M059J (cell line): ENCODE data around the gene CTPS2. TPM values are rescaled to one million over a fixed set of nuclear protein-coding genes. Genes with fewer than 3 reads are reported as not detected.
"Not testable (repeated sequence)": the region's sequence is repeated elsewhere in the genome, so short reads cannot be mapped to it uniquely, and the experiment has no call there.

ENCODE experiments used
- DNase-seq: peaks from one replicate; pipeline ENCODE4 v3.0.0-alpha.2; 2012; ENCODE audit warnings: low read depth
- total RNA-seq: library from RNA; depleted of rRNA; stranded (reverse); fragments of >200 nt; shearing (Covaris generic); gene quantifications from 2 replicates; pipeline ENCODE4 v1.2.3, GENCODE V29; 2014

CTPS2 gene
- total RNA-seq, 1 experiment from 2014 or later = 14.1 TPM

- no peak for DNase-seq
Observed at GRCh38 chrX:16604337-16604736, 108.1 kb downstream of the CTPS2 start.

- peak; percentile 32 for DNase-seq
Observed at GRCh38 chrX:16603822-16604221, 108.6 kb downstream of the CTPS2 start.

- not testable (repeated sequence) for DNase-seq
Observed at GRCh38 chrX:16603235-16603634, 109.2 kb downstream of the CTPS2 start.

GRCh38 chrX:16601885-16602284 is 110.6 kb downstream of the CTPS2 start:
- DNase-seq = no peak

- DNase-seq = no peak
Observed at GRCh38 chrX:16594490-16594889, 118.0 kb downstream of the CTPS2 start.

GRCh38 chrX:16593801-16594200 is 118.7 kb downstream of the CTPS2 start:
- no peak for DNase-seq

- DNase-seq = no peak
Observed at GRCh38 chrX:16592194-16592770, 120.2 kb downstream of the CTPS2 start.

GRCh38 chrX:16589826-16590225 is 122.6 kb downstream of the CTPS2 start:
- no peak for DNase-seq

- DNase-seq = peak; percentile 75
Observed at GRCh38 chrX:16589211-16589610, 123.3 kb downstream of the CTPS2 start.

GRCh38 chrX:16588266-16588665 is 124.2 kb downstream of the CTPS2 start:
- DNase-seq = no peak

- no peak for DNase-seq
Observed at GRCh38 chrX:16587836-16588235, 124.6 kb downstream of the CTPS2 start.

GRCh38 chrX:16586377-16587112 is 125.9 kb downstream of the CTPS2 start:
- no peak for DNase-seq

GRCh38 chrX:16585486-16586376 is 126.7 kb downstream of the CTPS2 start:
- DNase-seq = peak; percentile 32

- not testable (repeated sequence) for DNase-seq
Observed at GRCh38 chrX:16580004-16580797, 132.3 kb downstream of the CTPS2 start.

- no peak for DNase-seq
Observed at GRCh38 chrX:16579517-16579916, 133.0 kb downstream of the CTPS2 start.

- DNase-seq = peak; percentile 59
Observed at GRCh38 chrX:16578218-16578617, 134.3 kb downstream of the CTPS2 start.

GRCh38 chrX:16577483-16578029 is 134.9 kb downstream of the CTPS2 start:
- no peak for DNase-seq

GRCh38 chrX:16575388-16575787 is 137.1 kb downstream of the CTPS2 start:
- DNase-seq = not testable (repeated sequence)

GRCh38 chrX:16573781-16574180 is 138.7 kb downstream of the CTPS2 start:
- peak; percentile 47 for DNase-seq

GRCh38 chrX:16567681-16568080 is 144.8 kb downstream of the CTPS2 start:
- no peak for DNase-seq

GRCh38 chrX:16566571-16566970 is 145.9 kb downstream of the CTPS2 start:
- DNase-seq = no peak
